Stimulated activated CD8-positive, alpha-beta memory T cell treated with anti-CD3 and anti-CD28 coated beads, Interleukin-4, amount 100 ng/mL, for 1 hour (primary cell): Measurements from ENCODE around the gene HINT3.
A peak's percentile ranks its signal among the peaks of the same experiment; 100 is the strongest.
"Not testable (repeated sequence)": the region's sequence is repeated elsewhere in the genome, so short reads cannot be mapped to it uniquely, and the experiment has no call there.

Experiments used
- DNase-seq, 2 donors: peaks; one replicate each; pipeline ENCODE4 v3.0.0-alpha.2; 2020; ENCODE audit warnings: low read depth in 2 of 2, low spot score in 1 of 2

The HINT3 gene

DNA sequence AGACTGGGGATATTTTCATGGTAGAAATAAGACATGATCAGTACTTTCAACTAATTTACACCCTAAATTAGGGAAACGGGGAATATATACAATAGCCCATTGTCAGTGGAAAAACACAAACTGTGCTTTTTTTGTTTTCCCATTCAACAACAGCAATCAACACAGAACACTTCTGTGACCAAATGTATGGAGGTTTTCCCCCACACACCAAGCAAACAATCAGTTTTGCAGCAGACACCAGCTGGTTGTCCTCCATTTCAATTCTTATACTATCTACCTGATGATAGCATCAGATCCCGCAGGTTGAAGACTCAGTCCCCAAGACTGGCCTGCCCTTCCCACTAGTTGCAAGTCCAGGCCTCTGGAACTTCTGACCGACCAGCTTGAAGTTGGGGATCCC is 4.5 kb downstream of the HINT3 start:
- DNase-seq = no peak

DNA sequence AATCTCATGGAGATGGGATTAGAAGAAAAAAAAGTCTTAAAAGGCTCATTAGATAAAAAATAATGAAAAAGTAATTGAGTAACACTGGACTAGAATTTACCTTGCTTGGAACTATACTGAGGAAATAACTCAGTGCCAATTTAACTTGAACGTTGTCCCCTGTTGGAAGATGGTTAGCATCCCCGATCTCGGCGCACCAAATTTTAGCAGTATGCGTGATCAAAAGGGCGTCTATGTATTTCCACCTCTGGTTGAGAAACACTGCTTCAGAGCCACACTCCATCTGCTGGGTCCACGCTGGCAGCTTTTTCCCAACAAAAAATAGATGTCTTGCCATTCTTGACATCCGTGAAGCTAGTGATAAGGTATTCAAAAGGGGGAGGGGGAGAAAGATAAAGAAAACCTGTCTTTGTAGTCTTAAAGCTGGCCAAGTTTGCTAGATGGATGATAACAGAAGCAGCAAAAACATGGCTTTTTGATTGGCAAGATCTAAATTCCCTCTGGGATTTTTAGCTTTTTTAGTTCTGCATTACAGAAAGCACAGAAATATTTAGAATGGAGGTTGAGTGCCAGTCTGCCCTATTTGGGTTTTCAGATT is 6.4 kb downstream of the HINT3 start:
- DNase-seq = no peak

DNA sequence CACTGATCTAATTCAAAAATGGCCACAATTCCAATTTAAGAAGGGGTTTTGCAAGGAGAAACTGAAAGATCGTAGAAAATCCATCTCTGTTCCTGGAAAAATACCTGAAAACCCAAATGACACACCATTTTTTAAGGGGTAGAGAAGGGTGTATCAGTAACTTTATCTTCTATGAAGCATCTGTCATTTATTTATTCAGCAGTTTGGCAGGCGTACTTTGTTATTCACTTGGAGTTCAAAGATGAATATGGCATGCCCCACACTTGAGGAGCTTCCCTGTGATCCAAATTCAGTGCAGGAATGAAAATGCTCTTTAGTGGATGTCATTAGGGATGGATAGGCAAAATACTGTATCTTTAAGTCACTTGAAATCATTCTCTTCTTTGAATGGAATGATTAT is 7.2 kb downstream of the HINT3 start:
- DNase-seq = no peak

DNA sequence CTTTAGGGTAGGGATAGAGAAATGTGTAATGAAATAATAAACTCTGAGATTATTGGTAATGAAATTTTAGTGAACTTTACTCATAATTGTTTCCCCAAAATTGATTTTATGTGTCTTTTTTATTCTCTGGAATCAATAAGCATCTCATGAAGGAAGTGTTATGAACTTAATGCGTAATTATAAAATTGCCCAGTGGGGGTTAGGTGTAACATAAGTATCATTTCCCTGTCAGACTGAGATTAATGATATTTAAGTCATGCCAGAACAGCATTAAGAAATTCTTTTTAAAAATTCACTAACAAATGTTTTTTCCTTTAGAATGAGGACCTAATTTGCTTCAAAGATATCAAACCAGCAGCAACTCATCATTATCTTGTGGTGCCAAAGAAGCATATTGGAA is 10.0 kb downstream of the HINT3 start:
- no peak for DNase-seq

DNA sequence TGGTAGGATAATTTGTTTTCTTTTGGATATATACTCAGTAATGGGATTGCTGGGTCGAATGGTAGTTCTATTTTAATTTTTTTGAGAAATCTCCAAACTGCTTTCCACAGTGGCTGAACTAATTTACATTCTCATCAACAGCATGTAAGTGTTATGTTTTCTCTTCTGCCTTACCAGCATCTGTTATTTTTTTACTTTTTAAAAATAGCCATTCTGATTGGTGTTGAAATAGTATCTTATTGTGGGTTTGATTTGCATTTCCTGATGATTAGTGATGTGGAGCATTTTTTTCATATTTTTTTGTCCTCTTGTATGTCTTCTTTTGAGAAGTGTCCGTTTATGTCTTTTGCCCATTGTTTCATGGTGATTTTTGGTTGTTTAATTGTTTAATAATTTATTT is 11.9 kb downstream of the HINT3 start:
- no peak for DNase-seq

DNA sequence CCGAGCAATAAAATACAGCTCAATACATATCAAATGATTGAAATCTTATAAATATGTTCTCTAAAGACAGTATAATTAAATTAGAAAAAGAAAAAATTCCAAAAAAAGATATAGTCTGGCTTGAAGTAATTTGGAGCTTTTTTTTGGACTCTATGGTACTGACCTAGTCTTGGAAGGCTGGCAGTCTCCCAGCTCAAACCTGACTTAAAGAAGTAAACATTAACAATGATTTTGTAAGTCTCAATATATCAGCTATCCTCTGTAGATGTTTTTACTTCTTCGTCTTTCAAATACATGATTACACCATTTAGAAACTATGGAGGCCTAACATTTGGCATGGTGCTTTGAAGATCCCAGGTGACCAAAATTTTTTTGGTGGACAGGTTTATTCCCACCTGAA is 14.2 kb downstream of the HINT3 start:
- DNase-seq = no peak

DNA sequence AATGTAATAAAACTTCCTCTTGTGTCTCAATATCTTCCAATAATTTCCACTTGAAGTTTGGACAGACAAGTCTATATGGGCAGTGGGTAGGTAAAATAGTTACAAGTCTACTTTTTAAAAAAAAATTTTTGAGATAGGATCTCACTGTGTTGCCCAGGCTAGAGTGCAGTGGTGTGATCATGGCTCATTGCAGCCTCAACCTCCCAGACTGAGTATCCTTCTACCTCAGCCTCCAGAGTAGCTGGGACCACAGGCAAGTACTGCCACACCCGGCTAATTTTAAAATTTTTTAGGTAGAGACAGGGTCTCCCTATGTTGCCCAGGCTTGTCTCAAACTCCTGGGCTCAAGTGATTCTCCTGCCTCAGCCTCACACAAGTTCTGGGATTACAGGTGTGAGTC is 15.9 kb downstream of the HINT3 start:
- DNase-seq = not testable (repeated sequence)

DNA sequence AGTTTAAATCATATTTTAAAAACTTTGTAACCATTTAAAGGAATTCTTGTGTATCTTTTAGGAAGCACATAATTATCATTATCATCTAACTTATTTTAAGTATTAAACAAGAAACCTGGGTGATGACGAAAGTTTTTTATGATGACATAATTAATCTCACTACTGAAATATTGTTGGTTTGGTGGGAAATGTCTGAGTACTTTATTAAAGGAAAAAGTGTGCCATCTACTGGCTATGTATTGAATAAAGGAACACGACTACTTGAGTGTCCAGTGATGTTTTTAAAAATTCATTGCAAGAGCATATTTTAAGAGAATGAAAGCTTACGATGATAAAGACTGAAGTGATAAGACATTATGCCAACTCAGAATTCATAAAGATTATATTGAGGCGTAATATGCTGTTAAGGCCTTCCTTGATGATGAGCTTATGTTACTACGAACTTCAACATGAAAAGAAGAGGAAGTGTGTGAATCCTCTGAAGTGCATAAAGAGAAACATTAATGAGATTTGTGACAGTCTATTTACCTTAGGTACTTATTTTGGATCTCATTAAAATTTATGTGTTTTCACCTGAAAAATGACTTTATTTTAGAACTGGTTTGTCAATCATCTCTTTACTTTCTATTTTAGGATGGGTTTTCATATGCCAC is 17.8 kb downstream of the HINT3 start:
- DNase-seq = no peak

DNA sequence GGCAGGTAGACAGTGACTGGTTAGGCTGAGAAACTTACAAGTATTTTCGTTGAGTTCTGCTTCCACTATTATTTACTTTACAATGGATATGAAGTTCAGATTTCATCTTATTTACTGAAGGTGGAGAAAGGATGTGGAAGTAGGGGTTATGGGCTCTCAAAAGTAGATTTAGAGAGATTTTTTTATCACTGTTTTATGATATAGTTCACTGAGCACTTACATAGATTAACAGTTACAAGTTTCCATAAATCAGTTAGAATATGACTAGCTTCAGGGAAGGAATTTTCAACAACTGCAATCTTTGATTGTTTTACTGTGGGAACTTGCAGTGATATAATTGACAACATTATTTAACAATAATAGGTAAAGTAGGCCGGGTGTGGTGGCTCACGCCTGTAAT is 22.5 kb downstream of the HINT3 start:
- no peak for DNase-seq

DNA sequence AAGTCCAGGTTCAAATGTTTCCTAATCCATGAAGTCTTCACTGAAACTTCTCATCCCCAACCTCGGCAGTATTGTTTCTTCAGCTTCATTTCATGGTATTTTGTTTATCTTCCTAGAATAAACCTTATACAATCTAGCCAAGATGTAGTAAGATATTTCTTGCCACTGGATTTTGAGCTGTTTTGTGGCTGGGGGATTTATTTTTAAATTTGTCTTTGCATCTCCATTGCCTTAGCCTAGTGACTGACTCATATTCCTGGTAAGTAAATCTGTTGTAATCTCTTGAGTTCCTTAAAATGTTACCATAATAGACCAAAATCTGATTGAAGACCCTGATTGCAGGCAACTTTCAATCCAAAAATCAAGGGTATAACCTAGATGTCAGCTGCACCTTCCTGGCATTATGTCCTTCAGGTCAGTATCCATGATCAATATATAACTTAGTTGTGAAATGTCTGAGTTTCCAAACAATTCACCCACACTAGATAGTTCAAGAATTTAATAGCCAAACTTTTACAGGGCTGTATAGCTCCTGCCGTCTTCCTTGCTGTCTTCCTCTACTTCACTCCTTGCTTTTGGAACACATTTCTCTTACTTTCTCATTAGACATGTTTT is 25.1 kb downstream of the HINT3 start:
- DNase-seq = no peak

DNA sequence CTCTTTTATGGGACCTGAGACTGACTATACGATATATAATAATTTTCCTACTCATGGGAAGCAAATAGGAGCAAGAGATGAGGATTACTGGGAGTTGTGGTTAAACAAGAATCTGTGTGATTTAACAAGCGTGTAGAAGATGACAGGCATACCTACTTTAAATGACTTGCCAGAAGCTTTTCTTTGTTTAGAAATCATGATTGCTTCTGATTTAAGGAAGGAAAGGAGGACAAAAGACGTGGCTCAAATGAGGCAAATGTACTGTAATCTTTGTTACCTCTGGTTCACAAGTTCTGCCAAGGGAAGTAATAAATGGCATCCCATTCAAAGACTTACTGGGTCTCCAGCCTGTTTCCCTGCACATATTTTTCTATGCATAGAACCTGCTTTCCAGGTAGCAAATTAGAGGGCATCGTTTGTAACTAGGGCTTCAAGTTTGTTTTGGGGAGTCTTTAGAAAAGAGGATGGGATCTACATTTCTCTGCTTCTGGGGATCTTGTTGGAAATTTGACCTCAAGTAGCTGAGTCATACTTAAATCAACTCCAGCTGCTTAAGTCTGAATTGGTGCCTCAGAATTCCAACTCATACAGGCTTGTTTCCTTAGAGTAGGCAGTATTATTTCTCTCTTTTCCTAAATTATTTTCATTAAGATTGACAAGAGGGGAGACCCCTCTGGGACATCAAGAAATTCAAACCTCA is 26.8 kb downstream of the HINT3 start:
- DNase-seq = no peak

DNA sequence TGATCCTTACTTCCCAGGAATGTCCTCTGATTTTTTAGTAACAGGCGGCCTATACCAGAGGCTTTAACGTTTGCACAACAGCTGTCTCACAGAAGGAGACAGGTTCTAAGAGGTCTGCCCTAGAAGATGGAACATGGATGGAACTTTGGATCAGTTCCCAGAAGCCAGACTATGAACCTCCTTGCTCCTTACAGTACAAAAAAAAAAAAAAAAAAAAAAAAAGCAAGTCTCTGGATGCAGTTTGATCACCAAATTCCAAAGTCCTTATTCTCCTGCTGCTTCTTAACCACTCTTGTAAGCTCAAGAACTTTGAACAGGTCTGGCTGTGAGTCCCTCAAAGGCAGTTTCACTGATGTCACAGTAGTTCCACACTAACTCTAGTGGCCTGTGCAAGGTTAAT is 27.7 kb downstream of the HINT3 start:
- DNase-seq = no peak

DNA sequence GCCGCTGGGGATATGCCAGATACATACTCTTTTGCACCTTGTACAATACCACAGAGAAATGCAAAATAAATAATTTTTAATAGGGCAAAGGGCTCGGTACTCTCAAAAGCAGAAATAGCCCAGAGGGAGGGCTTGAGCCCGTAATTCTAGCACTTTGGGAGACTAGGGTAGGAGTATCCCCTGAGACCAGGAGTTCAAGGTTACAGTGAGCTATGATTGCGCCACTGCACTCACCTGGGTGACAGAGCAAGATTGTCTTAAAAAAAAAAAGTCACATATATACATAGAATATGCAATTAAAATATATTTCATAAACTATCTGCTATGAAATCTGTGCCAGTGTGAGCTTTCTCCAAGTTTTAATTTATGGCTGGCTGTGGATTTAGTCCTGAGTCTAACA is 29.0 kb downstream of the HINT3 start:
- DNase-seq = no peak

DNA sequence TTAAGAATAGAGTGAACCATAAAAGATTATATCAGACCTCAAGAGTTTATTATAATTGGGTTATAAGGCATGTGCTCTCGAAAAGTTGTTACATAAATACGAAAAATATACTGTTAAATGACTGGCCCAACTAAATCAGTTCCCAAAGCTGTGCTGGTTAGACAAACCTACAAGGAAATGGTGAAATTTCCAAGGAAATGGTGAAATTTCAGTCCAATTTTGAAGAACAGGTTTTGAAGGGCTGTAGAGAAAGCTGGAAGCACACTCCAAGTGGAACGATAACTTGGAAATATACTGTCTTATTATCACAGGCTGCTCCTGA is 29.4 kb downstream of the HINT3 start:
- DNase-seq = no peak

DNA sequence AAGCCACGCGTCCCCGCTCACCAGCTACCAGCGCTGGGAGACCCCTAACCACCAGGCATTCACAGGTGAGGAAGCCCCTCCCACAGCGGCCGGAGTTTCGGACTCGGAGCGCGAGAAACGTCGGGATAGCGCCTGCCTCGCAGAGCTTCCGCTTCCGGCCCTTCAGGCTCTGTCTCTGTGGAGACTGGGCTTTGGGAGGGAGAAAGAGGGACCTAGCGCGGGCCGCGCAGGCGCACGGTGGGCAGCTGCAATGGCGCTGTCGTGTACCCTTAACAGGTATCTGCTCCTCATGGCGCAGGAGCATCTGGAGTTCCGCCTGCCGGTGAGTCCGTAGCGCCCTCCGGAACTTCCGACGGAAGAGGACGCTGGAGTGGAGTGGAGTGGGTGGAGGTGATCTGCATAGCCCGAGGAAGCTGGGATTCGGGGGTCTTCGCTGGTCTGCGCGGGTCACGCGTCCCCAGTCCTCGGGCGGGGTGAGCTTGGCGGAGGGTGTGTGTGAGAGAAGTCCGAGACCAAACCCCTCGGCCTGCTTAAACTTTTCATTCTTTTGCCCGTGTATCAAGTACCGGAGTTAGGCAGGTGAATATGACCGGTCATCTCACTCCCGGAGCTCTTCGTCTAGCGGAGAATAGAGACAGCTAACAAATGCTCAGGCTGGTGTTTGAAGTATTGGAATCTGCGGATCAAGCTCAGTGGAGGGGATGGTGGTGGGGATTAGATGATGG is 29.9 kb downstream of the HINT3 start, which contains the start of gene TRMT11:
TRMT11 (plus strand) TSS at position 240 of the 725 bp plus-strand sequence; CDS start at position 251, 11 bp downstream.
- peak; percentile 50 to 59 for DNase-seq

DNA sequence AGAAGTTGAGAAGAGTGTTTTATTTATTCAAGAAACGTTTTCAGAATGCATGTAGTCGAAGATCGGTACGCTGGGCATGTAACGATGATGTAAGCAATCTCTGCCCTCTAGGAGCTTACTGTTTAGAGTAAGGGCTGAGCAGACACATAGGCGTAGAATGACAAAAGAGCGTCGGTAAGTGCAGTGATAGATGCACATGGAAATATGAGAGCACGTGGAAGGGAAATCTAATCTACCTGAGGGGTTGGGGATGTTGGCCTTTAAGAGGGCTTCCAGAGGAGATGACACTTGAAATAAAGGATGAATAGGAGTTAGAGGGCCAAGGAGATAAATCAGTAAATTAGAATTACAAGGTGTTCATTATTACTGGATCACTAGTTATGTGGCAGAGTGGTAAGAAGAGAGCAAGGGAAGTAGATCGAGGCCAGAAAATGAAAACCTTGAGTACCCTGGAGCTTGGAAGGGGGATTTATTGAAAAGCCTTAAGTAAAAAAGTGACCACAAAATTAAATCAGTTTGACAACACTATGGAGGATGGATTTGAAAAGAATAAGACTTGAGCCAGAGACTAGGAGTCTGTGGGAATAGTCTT is 30.6 kb downstream of the HINT3 start:
- no peak for DNase-seq

DNA sequence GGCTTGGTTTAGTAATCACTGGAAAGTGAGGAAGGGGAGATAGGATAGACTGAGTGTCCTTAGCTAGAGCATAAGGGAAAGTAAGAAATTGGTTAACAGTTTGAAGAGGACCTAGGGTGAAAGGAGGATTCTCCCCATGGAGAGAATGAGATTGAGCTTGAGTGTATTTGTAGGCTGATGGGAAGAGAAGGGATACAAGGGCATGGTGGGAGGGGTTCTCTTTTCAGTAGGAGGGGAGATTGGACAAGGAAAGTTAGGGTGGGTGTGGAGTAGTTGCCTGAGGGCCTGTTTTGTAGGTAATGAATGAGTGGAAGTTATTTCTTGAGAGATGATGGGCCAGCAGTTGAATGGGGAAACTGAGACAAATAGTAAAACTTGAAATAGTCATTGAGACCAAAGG is 31.7 kb downstream of the HINT3 start:
- no peak for DNase-seq

DNA sequence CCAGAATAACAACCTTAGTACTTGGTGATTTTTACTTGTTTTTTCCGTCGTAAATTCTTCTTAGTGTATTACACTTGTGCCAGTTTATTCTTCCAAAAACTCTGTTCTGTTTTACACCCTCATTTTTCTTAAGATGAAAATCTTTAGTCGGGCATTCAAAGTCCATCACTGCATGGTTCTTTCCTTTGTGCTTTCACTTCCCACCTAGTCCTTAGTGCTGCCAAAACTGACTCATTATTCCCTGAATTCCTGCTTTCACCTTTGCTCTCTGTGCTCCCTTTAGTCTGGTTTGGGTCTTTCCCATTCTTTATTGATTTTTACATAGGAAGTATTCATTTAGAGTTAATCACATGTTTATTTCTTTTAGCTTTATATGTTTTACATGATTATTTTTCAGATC is 33.1 kb downstream of the HINT3 start:
- DNase-seq = no peak

DNA sequence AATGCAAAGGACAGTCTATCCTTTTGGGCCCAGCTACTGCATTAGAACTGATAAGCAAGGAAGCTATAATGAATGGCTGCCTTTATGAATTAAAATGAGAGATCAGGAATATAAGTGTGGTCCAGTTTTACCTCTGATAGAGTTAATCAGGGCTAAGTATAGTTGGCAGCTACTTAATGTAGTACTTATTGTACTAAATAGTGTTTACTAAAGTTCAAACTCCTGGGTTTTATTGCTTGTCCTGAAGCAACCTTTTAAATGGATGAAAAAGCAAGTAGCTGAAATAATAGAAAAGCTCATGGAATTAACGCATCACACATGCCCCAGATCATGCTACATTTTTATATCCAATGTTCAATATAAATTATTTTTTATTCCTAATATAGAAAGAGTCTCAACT is 35.1 kb downstream of the HINT3 start:
- DNase-seq = no peak

DNA sequence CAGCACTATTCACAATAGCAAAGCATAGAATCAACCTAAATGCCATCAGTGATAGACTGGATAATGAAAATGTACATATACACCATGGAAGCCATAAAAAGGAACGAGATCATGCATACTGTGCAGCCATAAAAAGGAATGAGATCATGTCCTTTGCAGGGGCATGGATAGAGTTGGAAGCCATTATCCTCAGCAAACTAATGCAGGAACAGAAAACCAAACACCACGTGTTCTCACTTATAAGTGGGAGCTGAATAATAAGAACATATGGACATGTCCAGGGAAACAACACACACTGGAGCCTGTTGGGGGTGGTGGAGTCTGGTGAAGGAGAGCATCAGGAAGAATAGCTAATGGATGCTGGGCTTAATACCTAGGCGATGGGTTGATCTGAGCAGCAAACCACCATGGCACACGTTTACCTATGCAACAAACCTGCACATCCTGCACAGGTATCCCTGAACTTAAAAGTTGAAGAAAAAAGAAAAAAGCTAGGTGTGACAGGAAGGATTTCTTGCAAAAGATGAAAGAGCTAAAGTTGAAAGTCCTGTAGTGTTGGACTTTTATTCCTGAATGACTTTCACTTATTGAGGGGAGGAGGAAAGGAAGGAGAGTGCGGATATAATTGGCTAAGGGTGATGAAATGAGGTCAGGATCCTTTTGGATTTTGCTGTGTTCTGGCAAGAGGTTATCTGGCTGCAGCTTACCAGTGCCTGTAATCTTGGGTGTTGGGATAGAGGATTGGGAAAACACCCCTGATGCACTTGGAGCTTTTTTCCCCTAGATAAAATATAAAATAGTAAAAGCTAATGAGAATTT is 38.3 kb downstream of the HINT3 start:
- no peak for DNase-seq
